GM19099 (cell line): ENCODE data around the gene KIF13A.

Source experiments
- POLR2A ChIP-seq: IDR thresholded peaks from 3 replicates; pipeline ENCODE4 v1.6.1; 2011; ENCODE audit warnings: low read depth; ENCODE audit not compliant: insufficient read length; ENCODE audit errors: extremely low read depth

Gene KIF13A

GRCh38 chr6:17904491-17905120 lies 82.8 kb downstream of the KIF13A start:
- no peak for TF ChIP-seq POLR2A

- no peak for TF ChIP-seq POLR2A
Observed at GRCh38 chr6:17902974-17903373, 84.5 kb downstream of the KIF13A start.

GRCh38 chr6:17901493-17901892 lies 85.9 kb downstream of the KIF13A start:
- TF ChIP-seq POLR2A, result no peak

- TF ChIP-seq POLR2A, result no peak
Observed at GRCh38 chr6:17900011-17900410, 87.4 kb downstream of the KIF13A start.

- no peak for TF ChIP-seq POLR2A
Observed at GRCh38 chr6:17899491-17899890, 87.9 kb downstream of the KIF13A start.

GRCh38 chr6:17897681-17898080 lies 89.8 kb downstream of the KIF13A start:
- TF ChIP-seq POLR2A, result no peak

GRCh38 chr6:17894905-17895304 lies 92.5 kb downstream of the KIF13A start:
- no peak for TF ChIP-seq POLR2A

- TF ChIP-seq POLR2A, result no peak
Observed at GRCh38 chr6:17894191-17894590, 93.2 kb downstream of the KIF13A start.

GRCh38 chr6:17892097-17892686 lies 95.2 kb downstream of the KIF13A start:
- TF ChIP-seq POLR2A, result no peak

GRCh38 chr6:17890309-17890708 lies 97.1 kb downstream of the KIF13A start:
- TF ChIP-seq POLR2A, result no peak

GRCh38 chr6:17886891-17887290 lies 100.5 kb downstream of the KIF13A start:
- TF ChIP-seq POLR2A, result no peak

GRCh38 chr6:17885889-17886576 lies 101.4 kb downstream of the KIF13A start:
- no peak for TF ChIP-seq POLR2A

- no peak for TF ChIP-seq POLR2A
Observed at GRCh38 chr6:17884498-17885478, 102.6 kb downstream of the KIF13A start.

GRCh38 chr6:17883665-17884497 lies 103.6 kb downstream of the KIF13A start:
- TF ChIP-seq POLR2A, result no peak
